IMR-90 (cell line): ENCODE data around the gene HSD17B14. TPM values are rescaled to one million over a fixed set of nuclear protein-coding genes. Genes with fewer than 3 reads are reported as not detected.

Source experiments
- ATAC-seq: fragments of 200-7000 bp; cut with Tn5 transposase; 2 replicates; pipeline ENCODE4 v1.9.1; 2020; ENCODE audit warnings: low read depth, mild to moderate bottlenecking, moderate library complexity
- BruUV-seq: library from RNA; stranded (reverse); fragments of 400-500 nt; replicated peaks from 2 replicates; lab custom pipeline; 2021; lab: Mats Ljungman, UMichigan
- CTCF ChIA-PET: fragments of 300-600 bp; formaldehyde crosslinking; extraction: SDS; loops from one replicate; lab custom pipeline; 2021; ENCODE audit warnings: antibody characterized with exemption; lab: Yijun Ruan, JAX
- POLR2A ChIA-PET: fragments of 300-600 bp; sonication (Branson Sonifier 250); formaldehyde crosslinking; loops from one replicate; lab custom pipeline; 2022; ENCODE audit warnings: antibody characterized with exemption; ENCODE audit not compliant: unreplicated experiment; lab: Charles Lee
- DNase-seq: peaks from one replicate; pipeline ENCODE4 v3.0.0; 2013
- H2AFZ ChIP-seq: replicated peaks from 2 replicates; pipeline ENCODE3; 2013; ENCODE audit warnings: low read length, mild to moderate bottlenecking; ENCODE audit not compliant: poor library complexity
- H2AK5ac ChIP-seq: 2 replicates; pipeline ENCODE4 v1.6.1; 2013; ENCODE audit warnings: low read depth, low read length, inconsistent platforms
- H2AK9ac ChIP-seq: replicated peaks from 2 replicates; pipeline ENCODE3; 2013; ENCODE audit warnings: mild to moderate bottlenecking, low read depth, low read length, moderate library complexity; ENCODE audit not compliant: poor library complexity
- H2BK120ac ChIP-seq: 2 replicates; pipeline ENCODE4 v1.6.1; 2013; ENCODE audit warnings: low read depth, low read length, inconsistent platforms
- H2BK15ac ChIP-seq: 3 replicates; pipeline ENCODE4 v1.6.1; 2013; ENCODE audit warnings: low read depth, low read length, inconsistent platforms
- H2BK20ac ChIP-seq: 2 replicates; pipeline ENCODE4 v1.6.1; 2013; ENCODE audit warnings: low read depth, mild to moderate bottlenecking, inconsistent platforms, low read length, moderate library complexity
- H2BK5ac ChIP-seq: 2 replicates; pipeline ENCODE4 v1.6.1; 2013; ENCODE audit warnings: mild to moderate bottlenecking, low read depth, low read length, inconsistent platforms; ENCODE audit not compliant: poor library complexity, severe bottlenecking
- H3K14ac ChIP-seq: replicated peaks from 2 replicates; pipeline ENCODE4 v1.6.1; 2013; ENCODE audit warnings: low read depth, low read length, inconsistent platforms
- H3K18ac ChIP-seq: 2 replicates; pipeline ENCODE4 v1.6.1; 2013; ENCODE audit warnings: low read depth, low read length, control low read depth
- H3K23ac ChIP-seq: 2 replicates; pipeline ENCODE4 v1.6.1; 2013; ENCODE audit warnings: low read depth, low read length, inconsistent platforms
- H3K27ac ChIP-seq: 2 replicates; pipeline ENCODE4 v1.5.1; 2013; ENCODE audit warnings: mild to moderate bottlenecking, control low read depth, low read length; ENCODE audit not compliant: insufficient read depth
- H3K27me3 ChIP-seq: 2 replicates; pipeline ENCODE4 v1.6.1; 2013; ENCODE audit warnings: low read length; ENCODE audit not compliant: control insufficient read depth, insufficient read depth
- H3K36me3 ChIP-seq: 2 replicates; pipeline ENCODE4 v1.6.1; 2013; ENCODE audit warnings: low read length, mixed read lengths; ENCODE audit not compliant: control insufficient read depth, insufficient read depth
- H3K4ac ChIP-seq: 2 replicates; pipeline ENCODE4 v1.6.1; 2013; ENCODE audit warnings: low read depth, low read length, inconsistent platforms
- H3K4me1 ChIP-seq: 2 replicates; pipeline ENCODE4 v1.6.1; 2013; ENCODE audit warnings: low read length, mixed read lengths; ENCODE audit not compliant: control insufficient read depth, insufficient read depth
- H3K4me2 ChIP-seq: 2 replicates; pipeline ENCODE4 v1.6.1; 2013; ENCODE audit warnings: low read depth, mild to moderate bottlenecking, control low read depth, low read length, moderate library complexity
- H3K4me3 ChIP-seq: 2 replicates; pipeline ENCODE4 v1.5.1; 2013; ENCODE audit warnings: low read depth, mild to moderate bottlenecking, control low read depth, low read length, moderate library complexity; ENCODE audit not compliant: insufficient read depth
- H3K56ac ChIP-seq: 2 replicates; pipeline ENCODE4 v1.6.1; 2013; ENCODE audit warnings: low read length, inconsistent platforms; ENCODE audit not compliant: insufficient read depth; ENCODE audit errors: extremely low read depth
- H3K79me1 ChIP-seq, 2 experiments: 2 replicates each; pipeline ENCODE4 v1.6.1; 2013; ENCODE audit warnings: low read length in 2 of 2, inconsistent platforms in 1 of 2, low read depth in 1 of 2
- H3K9ac ChIP-seq: 2 replicates; pipeline ENCODE4 v1.6.1; 2013; ENCODE audit warnings: low read depth, low read length, control low read depth
- H3K9me1 ChIP-seq: 2 replicates; pipeline ENCODE4 v1.6.1; 2013; ENCODE audit warnings: low read length, inconsistent platforms; ENCODE audit not compliant: insufficient read depth
- H3K9me3 ChIP-seq: 2 replicates; pipeline ENCODE4 v1.6.1; 2013; ENCODE audit warnings: low read length; ENCODE audit not compliant: control insufficient read depth, insufficient read depth
- H4K20me1 ChIP-seq: 2 replicates; pipeline ENCODE4 v1.6.1; 2013; ENCODE audit warnings: low read length, inconsistent platforms; ENCODE audit not compliant: insufficient read depth
- H4K5ac ChIP-seq: 2 replicates; pipeline ENCODE4 v1.6.1; 2013; ENCODE audit warnings: mild to moderate bottlenecking, low read depth, low read length, control low read depth
- H4K8ac ChIP-seq, 2 experiments: 2 replicates each; pipeline ENCODE4 v1.6.1; 2013; ENCODE audit warnings: low read depth in 2 of 2, low read length in 2 of 2, control low read depth in 1 of 2, inconsistent platforms in 1 of 2
- H4K91ac ChIP-seq: 2 replicates; pipeline ENCODE4 v1.6.1; 2013; ENCODE audit warnings: low read depth, low read length, inconsistent platforms; ENCODE audit not compliant: insufficient read depth
- BHLHE40 ChIP-seq: fragments of 150-350 bp; IDR thresholded peaks from 2 replicates; pipeline ENCODE4 v1.6.1; 2016; ENCODE audit warnings: mild to moderate bottlenecking, low read depth, low read length
- CEBPB ChIP-seq: IDR thresholded peaks from 2 replicates; pipeline ENCODE4 v1.6.1; 2012; ENCODE audit warnings: low read depth, low read length, improper control_type of control experiment
- CHD1 ChIP-seq: IDR thresholded peaks from 2 replicates; pipeline ENCODE4 v1.6.1; 2012; ENCODE audit warnings: low read depth, low read length, improper control_type of control experiment
- CTCF ChIP-seq: conservative IDR thresholded peaks from 2 replicates; pipeline ENCODE4 v1.5.1; 2012; ENCODE audit warnings: mild to moderate bottlenecking, low read depth, low read length, improper control_type of control experiment
- ELK1 ChIP-seq: fragments of 150-350 bp; IDR thresholded peaks from 2 replicates; pipeline ENCODE4 v1.6.1; 2016; ENCODE audit warnings: low read depth, mild to moderate bottlenecking, low read length, moderate library complexity, borderline replicate concordance
- FOS ChIP-seq: fragments of 150-350 bp; IDR thresholded peaks from 2 replicates; pipeline ENCODE4 v1.6.1; 2016; ENCODE audit warnings: low read depth, low read length
- MAFK ChIP-seq: IDR thresholded peaks from 2 replicates; pipeline ENCODE4 v1.6.1; 2012; ENCODE audit warnings: low read depth, low read length, improper control_type of control experiment
- MAZ ChIP-seq: IDR thresholded peaks from 2 replicates; pipeline ENCODE4 v1.6.1; 2012; ENCODE audit warnings: low read depth, mild to moderate bottlenecking, low read length, improper control_type of control experiment, moderate library complexity, borderline replicate concordance
- MXI1 ChIP-seq: IDR thresholded peaks from 2 replicates; pipeline ENCODE4 v1.6.1; 2012; ENCODE audit warnings: low read depth, mild to moderate bottlenecking, low read length, moderate library complexity, borderline replicate concordance
- NFE2L2 ChIP-seq: fragments of 150-350 bp; IDR thresholded peaks from 2 replicates; pipeline ENCODE4 v1.6.1; 2016; ENCODE audit warnings: low read depth, mild to moderate bottlenecking, low read length
- POLR2A ChIP-seq: IDR thresholded peaks from 2 replicates; pipeline ENCODE4 v1.6.1; 2012; ENCODE audit warnings: mild to moderate bottlenecking, low read depth, low read length
- RAD21 ChIP-seq: IDR thresholded peaks from 2 replicates; pipeline ENCODE4 v1.6.1; 2012; ENCODE audit warnings: low read length, improper control_type of control experiment
- RCOR1 ChIP-seq: IDR thresholded peaks from 2 replicates; pipeline ENCODE4 v1.6.1; 2012; ENCODE audit warnings: mild to moderate bottlenecking, low read length, improper control_type of control experiment; ENCODE audit not compliant: insufficient replicate concordance
- RFX5 ChIP-seq: IDR thresholded peaks from 2 replicates; pipeline ENCODE4 v1.8.0; 2012; ENCODE audit warnings: low read depth, mild to moderate bottlenecking, low read length, moderate library complexity
- SMC3 ChIP-seq: fragments of 150-350 bp; IDR thresholded peaks from 2 replicates; pipeline ENCODE4 v1.6.1; 2016; ENCODE audit warnings: low read depth, mild to moderate bottlenecking, antibody characterized with exemption, low read length, moderate library complexity
- USF2 ChIP-seq: fragments of 150-350 bp; IDR thresholded peaks from 2 replicates; pipeline ENCODE4 v1.6.1; 2017; ENCODE audit warnings: mild to moderate bottlenecking, antibody characterized with exemption, low read length, low read depth
- WGBS, 2 experiments: methylation state at CpG; one replicate each; pipeline versions ENCODE4 v1.1.5 to v1.1.7; 2013; ENCODE audit warnings: missing lambda C conversion rate in 2 of 2; ENCODE audit not compliant: insufficient read length in 1 of 2; ENCODE audit errors: extremely low coverage in 2 of 2; 5-methylcytosine and 5-hydroxymethylcytosine counted together
- dilution Hi-C: fragments of 300-500 bp; cut with HindIII; formaldehyde crosslinking; loops from one replicate; pipeline ENCODE4 v1.14.3; 2018; ENCODE audit warnings: low sequenced_read_pairs; ENCODE audit not compliant: unreplicated experiment
- in situ Hi-C: fragments of 300-500 bp; cut with MboI; formaldehyde crosslinking; loops from 3 replicates; pipeline ENCODE4 v1.14.3; 2019; ENCODE audit warnings: low sequenced_read_pairs, inconsistent platforms, mixed read lengths
- intact Hi-C: fragments of 100-400 bp; cut with micrococcal nuclease; formaldehyde crosslinking; loops from 2 replicates; pipeline ENCODE4 v1.10.0; 2022
- polyA plus RNA-seq, 3 experiments: library from polyadenylated mRNA; depleted of rRNA; stranded (reverse); fragments of >200 nt; gene quantifications; 2 replicates each; pipeline ENCODE4 v1.2.3, GENCODE V29; 2012; ENCODE audit warnings: low replicate concordance in 1 of 3
- total RNA-seq: library from RNA; depleted of rRNA; stranded (reverse); fragments of >200 nt; gene quantifications from 2 replicates; pipeline ENCODE4 v1.2.3, GENCODE V29; 2012

HSD17B14 gene
- total and polyA plus RNA-seq, 2 of the 4 experiments (the other 2 are of a cell fraction): 0.54 to 4.5 TPM

DNA sequence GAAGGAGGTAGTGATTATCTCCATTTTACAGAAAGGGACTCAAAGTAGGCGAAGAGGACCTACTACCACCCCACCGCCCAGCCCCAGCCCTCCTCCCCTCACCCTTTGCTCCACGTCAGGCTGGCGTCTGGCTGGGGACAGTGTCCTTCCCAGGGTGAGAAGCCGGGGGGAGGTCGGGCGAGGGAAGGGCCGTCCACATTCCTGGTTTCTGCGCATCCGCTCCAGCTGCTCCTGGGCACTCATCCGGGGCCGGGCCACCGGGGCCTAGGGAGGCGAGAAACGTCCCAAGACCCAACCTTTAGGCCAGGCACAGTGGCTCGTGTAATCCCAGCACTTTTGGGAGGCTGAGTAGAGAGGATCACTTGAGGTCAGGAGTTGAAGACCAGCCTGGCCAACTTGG is 4.8 kb upstream of the HSD17B14 start:
- CTCF ChIA-PET: no interaction called here
- Histone ChIP-seq H3K9me1 (no peaks in the 10 kb centered on the region), H4K91ac (no peak overlapping the region), H3K4me2 (no peak overlapping the region), H3K14ac (no peak overlapping the region), H3K9me3 (no peaks in the 10 kb centered on the region), H4K20me1 (no peaks in the 10 kb centered on the region), H2BK20ac (no peak overlapping the region), H4K8ac (no peak overlapping the region), H2AFZ (no peak overlapping the region), H2BK120ac (no peak overlapping the region), H2BK15ac (no peak overlapping the region), H3K56ac (no peak overlapping the region), H3K27ac (no peak overlapping the region), H3K36me3 (peaks cover 14% of the 10 kb centered on the region), H3K23ac (no peak overlapping the region), H3K79me1 (0 out of 4 replicates have a peak, but pooled peaks cover 0 to under 1% of the 10 kb centered on the region in 2 experiments), H3K4me3 (no peak overlapping the region), H3K9ac (no peak overlapping the region), H3K18ac (no peak overlapping the region), H4K5ac (no peak overlapping the region), H3K27me3 (no peaks in the 10 kb centered on the region), H2AK9ac (no peak overlapping the region), H3K4ac (no peak overlapping the region), H3K4me1 (peaks cover 10% of the 10 kb centered on the region), H2AK5ac (no peak overlapping the region), H2BK5ac (no peak overlapping the region)
- intact Hi-C loops: loop anchor here (5.0 kb wide), 1 partner anchor 194 kb away; the partner anchor contains the start of gene CA11
- TF ChIP-seq USF2: no peak
- TF ChIP-seq MXI1: no peak
- TF ChIP-seq RFX5: no peak
- TF ChIP-seq ELK1: no peak
- TF ChIP-seq CHD1: no peak
- no peak for TF ChIP-seq MAZ
- no peak for TF ChIP-seq RAD21
- TF ChIP-seq RCOR1: no peak
- TF ChIP-seq MAFK: no peak
- TF ChIP-seq NFE2L2: no peak
- no peak for TF ChIP-seq CEBPB
- TF ChIP-seq SMC3: no peak
- TF ChIP-seq CTCF: no peak
- no peak for TF ChIP-seq BHLHE40
- TF ChIP-seq POLR2A: no peak
- TF ChIP-seq FOS: no peak
- no TSS peak for BruUV-seq
- ATAC-seq (no peak), DNase-seq (no peak)
- WGBS, 2 experiments: 81% methylated on average over 6 of the region's 16 CpGs; no CpG with 5 or more reads in 1 of the 2 experiments
- dilution Hi-C loops: no loop called here
- POLR2A ChIA-PET: no interaction called here
- in situ Hi-C loops: no loop called here
